HCT116 (cell line): ENCODE data around the gene BCL7A. TPM values are rescaled to one million over a fixed set of nuclear protein-coding genes. Genes with fewer than 3 reads are reported as not detected.

ENCODE experiments used
- ATAC-seq: fragments of 200-7000 bp; cut with Tn5 transposase; 2 replicates; pipeline ENCODE4 v1.9.1; 2020; ENCODE audit warnings: mild to moderate bottlenecking, moderate library complexity
- BruUV-seq: library from RNA; stranded (reverse); fragments of 400-500 nt; replicated peaks from 2 replicates; lab custom pipeline; 2021; lab: Mats Ljungman, UMichigan
- CTCF ChIA-PET: fragments of 300-600 bp; sonication (Branson Sonifier 250); formaldehyde crosslinking; loops from one replicate; lab custom pipeline; 2021; ENCODE audit warnings: antibody characterized with exemption; lab: Charles Lee
- POLR2A ChIA-PET: fragments of 300-600, 350-600 bp; sonication (Branson Sonifier 250); formaldehyde crosslinking; loops from one replicate; lab custom pipeline; 2021; ENCODE audit warnings: antibody characterized with exemption; lab: Charles Lee
- RAD21 ChIA-PET, 2 experiments: fragments of 300-600 bp; sonication (Branson Sonifier 250); formaldehyde crosslinking; loops; one replicate each; lab custom pipeline; 2023; ENCODE audit warnings: low total read pairs in 2 of 2; ENCODE audit not compliant: uncharacterized antibody in 2 of 2, unreplicated experiment in 2 of 2, low non-redundant PET in 1 of 2; lab: Charles Lee
- DNase-seq: peaks from one replicate; pipeline ENCODE4 v3.0.0-alpha.2; 2010; ENCODE audit warnings: low read depth, low spot score
- H2AFZ ChIP-seq: fragments of 200-600 bp; shearing (Covaris generic), sonication (generic); 2 replicates; pipeline ENCODE4 v1.6.1; 2017; ENCODE audit warnings: low read depth, mixed run types, mixed read lengths, antibody characterized with exemption, low read length; ENCODE audit not compliant: poor library complexity, severe bottlenecking
- H3K27ac ChIP-seq: 2 replicates; pipeline ENCODE4 v1.5.1; 2012; ENCODE audit warnings: low read depth, low read length
- H3K27me3 ChIP-seq: fragments of 200-600 bp; sonication (generic); 2 replicates; pipeline ENCODE4 v1.6.1; 2016; ENCODE audit warnings: mixed run types, low read length, mixed read lengths; ENCODE audit not compliant: insufficient read depth
- H3K36me3 ChIP-seq, 2 experiments: fragments of 200-500 bp in 1 of 2; fragments of 200-600 bp in 1 of 2; sonication (Bioruptor generic) in 1 of 2; sonication (generic) in 1 of 2; 2 replicates each; pipeline versions ENCODE4 v1.5.1 to v1.6.1; 2014 to 2016; ENCODE audit warnings: low read length in 2 of 2, inconsistent platforms in 1 of 2, mixed read lengths in 1 of 2, mixed run types in 1 of 2; ENCODE audit not compliant: insufficient read depth in 2 of 2, control insufficient read depth in 1 of 2
- H3K4me1 ChIP-seq, 2 experiments: fragments of 200-600 bp in 1 of 2; sonication (generic) in 1 of 2; 2 replicates each; pipeline versions ENCODE4 v1.5.1 to v1.6.1; 2012 to 2017; ENCODE audit warnings: low read length in 2 of 2, inconsistent platforms in 1 of 2, mild to moderate bottlenecking in 1 of 2, mixed read lengths in 1 of 2, mixed run types in 1 of 2, moderate library complexity in 1 of 2; ENCODE audit not compliant: insufficient read depth in 2 of 2, control insufficient read depth in 1 of 2
- H3K4me2 ChIP-seq: fragments of 200-600 bp; sonication (generic); 2 replicates; pipeline ENCODE4 v1.6.1; 2017; ENCODE audit warnings: mixed run types, low read length, mixed read lengths
- H3K4me3 ChIP-seq, 2 experiments: fragments of 200-600 bp in 1 of 2; sonication (generic) in 1 of 2; replicated peaks in 1 of 2; 2 replicates each; pipeline ENCODE4 v1.5.1; 2011 to 2016; ENCODE audit warnings: low read length in 2 of 2, control low read depth in 1 of 2, low read depth in 1 of 2, mild to moderate bottlenecking in 1 of 2, mixed read lengths in 1 of 2, mixed run types in 1 of 2
- H3K79me2 ChIP-seq: fragments of 200-600 bp; sonication (generic); 2 replicates; pipeline ENCODE4 v1.6.1; 2017; ENCODE audit warnings: mild to moderate bottlenecking, mixed run types, low read length, moderate library complexity, mixed read lengths; ENCODE audit not compliant: insufficient read depth
- H3K9ac ChIP-seq: fragments of 200-600 bp; sonication (generic); 2 replicates; pipeline ENCODE4 v1.6.1; 2016; ENCODE audit warnings: low read length, mixed read lengths
- H3K9me2 ChIP-seq: fragments of 200-600 bp; sonication (generic), shearing (Covaris generic); 2 replicates; pipeline ENCODE4 v1.6.1; 2017; ENCODE audit warnings: mixed run types, mild to moderate bottlenecking, moderate library complexity; ENCODE audit not compliant: insufficient read depth
- H3K9me3 ChIP-seq, 2 experiments: fragments of 200-500 bp in 1 of 2; fragments of 200-600 bp in 1 of 2; sonication (Bioruptor generic) in 1 of 2; sonication (generic) in 1 of 2; 2 replicates each; pipeline ENCODE4 v1.6.1; 2014 to 2017; ENCODE audit warnings: low read length in 2 of 2, mixed read lengths in 2 of 2, inconsistent platforms in 1 of 2, low read depth in 1 of 2, mild to moderate bottlenecking in 1 of 2, mixed run types in 1 of 2, moderate library complexity in 1 of 2; ENCODE audit not compliant: control insufficient read depth in 1 of 2, insufficient read depth in 1 of 2
- H4K20me1 ChIP-seq: fragments of 200-600 bp; sonication (generic), shearing (Covaris generic); 2 replicates; pipeline ENCODE4 v1.6.1; 2017; ENCODE audit warnings: mixed run types, mild to moderate bottlenecking, moderate library complexity; ENCODE audit not compliant: insufficient read depth
- CBX3 ChIP-seq: IDR thresholded peaks from 2 replicates; pipeline ENCODE4 v1.6.1; 2012; ENCODE audit warnings: low read depth
- CEBPB ChIP-seq: IDR thresholded peaks from 2 replicates; pipeline ENCODE4 v1.6.1; 2012; ENCODE audit warnings: low read depth
- CTCF ChIP-seq, 3 experiments: fragments of 200-600 bp in 1 of 3; sonication (generic) in 1 of 3; IDR thresholded peaks in 2 of 3; conservative IDR thresholded peaks in 1 of 3; 2 replicates each; pipeline ENCODE4 v1.5.1; 2012 to 2017; ENCODE audit warnings: low read depth in 2 of 3, low read length in 2 of 3, antibody characterized with exemption in 1 of 3, borderline replicate concordance in 1 of 3, control low read depth in 1 of 3, mild to moderate bottlenecking in 1 of 3, mixed read lengths in 1 of 3, mixed run types in 1 of 3, moderate library complexity in 1 of 3; ENCODE audit not compliant: insufficient read depth in 1 of 3
- EGR1 ChIP-seq: IDR thresholded peaks from 2 replicates; pipeline ENCODE4 v1.6.1; 2012; ENCODE audit warnings: low read depth
- EZH2phosphoT487 ChIP-seq: fragments of 200-600 bp; IDR thresholded peaks from 2 replicates; pipeline ENCODE4 v1.6.1; 2018; ENCODE audit warnings: antibody characterized with exemption, borderline replicate concordance
- FOSL1 ChIP-seq: IDR thresholded peaks from 2 replicates; pipeline ENCODE4 v1.6.1; 2012; ENCODE audit warnings: low read depth
- JUND ChIP-seq: IDR thresholded peaks from 2 replicates; pipeline ENCODE4 v1.6.1; 2012
- POLR2A ChIP-seq: IDR thresholded peaks from 2 replicates; pipeline ENCODE4 v1.7.0; 2011; ENCODE audit warnings: borderline replicate concordance; ENCODE audit not compliant: insufficient read depth, insufficient read length; ENCODE audit errors: extremely low read depth
- POLR2AphosphoS5 ChIP-seq: IDR thresholded peaks from 2 replicates; pipeline ENCODE4 v1.6.1; 2011; ENCODE audit warnings: mild to moderate bottlenecking, low read depth, low read length, moderate library complexity
- RAD21 ChIP-seq: IDR thresholded peaks from 2 replicates; pipeline ENCODE4 v1.6.1; 2012; ENCODE audit warnings: low read depth, mild to moderate bottlenecking
- SIN3A ChIP-seq: IDR thresholded peaks from 2 replicates; pipeline ENCODE4 v1.6.1; 2012; ENCODE audit warnings: low read depth
- SP1 ChIP-seq: IDR thresholded peaks from 2 replicates; pipeline ENCODE4 v1.6.1; 2012; ENCODE audit warnings: low read depth
- TCF7L2 ChIP-seq: IDR thresholded peaks from 2 replicates; pipeline ENCODE4 v1.7.0; 2011; ENCODE audit warnings: borderline replicate concordance, inconsistent platforms; ENCODE audit not compliant: insufficient read depth, insufficient read length; ENCODE audit errors: extremely low read depth
- ZFX ChIP-seq: fragments of 450-650 bp; IDR thresholded peaks from 2 replicates; pipeline ENCODE4 v1.6.1; 2017
- ZNF274 ChIP-seq: fragments of 200-500 bp; sonication (Bioruptor generic); IDR thresholded peaks from 2 replicates; pipeline ENCODE4 v1.6.1; 2014; ENCODE audit warnings: mild to moderate bottlenecking, low read depth, low read length, inconsistent platforms
- intact Hi-C: fragments of 100-400 bp; cut with micrococcal nuclease; formaldehyde crosslinking; loops from 2 replicates; pipeline ENCODE4 v1.10.0; 2022
- total RNA-seq: library from RNA; stranded (reverse); gene quantifications from one replicate; pipeline ENCODE4 v1.2.1, GENCODE V29; 2021; ENCODE audit not compliant: unreplicated experiment
- TF ChIP-seq, protein P1 (sequence below): IDR thresholded peaks from 2 replicates; pipeline ENCODE4 v1.6.1; 2012
- TF ChIP-seq, protein P2 (sequence below): IDR thresholded peaks from 2 replicates; pipeline ENCODE4 v1.6.1; 2012; ENCODE audit warnings: low read depth
- TF ChIP-seq, protein P3 (sequence below): IDR thresholded peaks from 2 replicates; pipeline ENCODE4 v1.6.1; 2011; ENCODE audit warnings: mild to moderate bottlenecking, low read length, moderate library complexity; ENCODE audit not compliant: insufficient replicate concordance; ENCODE audit errors: extremely low read depth

The BCL7A gene
- total RNA-seq, 1 experiment from 2014 or later: 14.2 TPM

DNA sequence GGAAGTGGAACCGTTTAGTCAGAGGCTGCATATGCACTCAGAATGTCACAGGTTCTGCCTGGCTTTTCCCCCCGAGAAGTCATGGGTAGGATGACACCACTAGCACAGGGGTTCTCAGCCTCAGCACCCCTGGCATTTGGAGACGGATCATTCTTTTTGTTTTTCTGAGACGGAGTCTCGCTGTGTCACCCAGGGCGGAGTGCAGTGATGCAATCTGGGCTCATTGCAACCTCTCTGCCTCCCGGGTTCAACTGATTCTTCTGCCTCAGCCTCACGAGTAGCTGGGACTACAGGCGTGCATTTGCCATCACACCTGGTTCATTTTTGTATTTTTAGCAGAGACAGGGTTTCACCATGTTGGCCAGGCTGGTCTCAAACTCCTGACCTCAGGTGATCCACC lies 28.1 kb downstream of the BCL7A start:
- H3K27me3 ChIP-seq: no peaks in the 10 kb centered on the region
- ChIA-PET RAD21 (no interaction called here), CTCF (interaction anchor here (1.3 kb wide), 1 partner anchor 74 kb away, joined by 3 read pairs; no protein-coding TSS in a partner anchor), POLR2A (no interaction called here)
- H3K9me2 ChIP-seq: no peaks in the 10 kb centered on the region
- H3K4me3 ChIP-seq: no peak overlapping the region
- peaks cover 3 to 4% of the 10 kb centered on the region in 2 experiments; a peak in 2 of 4 replicates for H3K36me3 ChIP-seq
- no peak overlapping the region for H2AFZ ChIP-seq
- no peak overlapping the region for H3K9ac ChIP-seq
- peaks cover 0 to 6% of the 10 kb centered on the region in 2 experiments; a peak in 1 of 4 replicates for H3K4me1 ChIP-seq
- no peaks in the 10 kb centered on the region for H4K20me1 ChIP-seq
- no TSS peak for BruUV-seq
- no peak for DNase-seq
- TF ChIP-seq POLR2AphosphoS5 (no peak), EGR1 (no peak), CBX3 (no peak), CTCF (IDR thresholded peaks at IDR 0.05 in 2 of 3, conservative IDR thresholded peaks at IDR 0.05 in 1 of 3; ENCODE audit: borderline replicate concordance in 1 of 3, insufficient read depth in 1 of 3, low read depth in 2 of 3, low read length in 2 of 3) (no peak), ZNF274 (no peak), ZFX (no peak), SP1 (no peak), TCF7L2 (no peak), SIN3A (no peak), JUND (no peak), RAD21 (no peak), CEBPB (no peak), FOSL1 (no peak), EZH2phosphoT487 (no peak), POLR2A (no peak)
- TF ChIP-seq, protein P1, sequence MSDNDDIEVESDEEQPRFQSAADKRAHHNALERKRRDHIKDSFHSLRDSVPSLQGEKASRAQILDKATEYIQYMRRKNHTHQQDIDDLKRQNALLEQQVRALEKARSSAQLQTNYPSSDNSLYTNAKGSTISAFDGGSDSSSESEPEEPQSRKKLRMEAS: no peak
- TF ChIP-seq, protein P2, sequence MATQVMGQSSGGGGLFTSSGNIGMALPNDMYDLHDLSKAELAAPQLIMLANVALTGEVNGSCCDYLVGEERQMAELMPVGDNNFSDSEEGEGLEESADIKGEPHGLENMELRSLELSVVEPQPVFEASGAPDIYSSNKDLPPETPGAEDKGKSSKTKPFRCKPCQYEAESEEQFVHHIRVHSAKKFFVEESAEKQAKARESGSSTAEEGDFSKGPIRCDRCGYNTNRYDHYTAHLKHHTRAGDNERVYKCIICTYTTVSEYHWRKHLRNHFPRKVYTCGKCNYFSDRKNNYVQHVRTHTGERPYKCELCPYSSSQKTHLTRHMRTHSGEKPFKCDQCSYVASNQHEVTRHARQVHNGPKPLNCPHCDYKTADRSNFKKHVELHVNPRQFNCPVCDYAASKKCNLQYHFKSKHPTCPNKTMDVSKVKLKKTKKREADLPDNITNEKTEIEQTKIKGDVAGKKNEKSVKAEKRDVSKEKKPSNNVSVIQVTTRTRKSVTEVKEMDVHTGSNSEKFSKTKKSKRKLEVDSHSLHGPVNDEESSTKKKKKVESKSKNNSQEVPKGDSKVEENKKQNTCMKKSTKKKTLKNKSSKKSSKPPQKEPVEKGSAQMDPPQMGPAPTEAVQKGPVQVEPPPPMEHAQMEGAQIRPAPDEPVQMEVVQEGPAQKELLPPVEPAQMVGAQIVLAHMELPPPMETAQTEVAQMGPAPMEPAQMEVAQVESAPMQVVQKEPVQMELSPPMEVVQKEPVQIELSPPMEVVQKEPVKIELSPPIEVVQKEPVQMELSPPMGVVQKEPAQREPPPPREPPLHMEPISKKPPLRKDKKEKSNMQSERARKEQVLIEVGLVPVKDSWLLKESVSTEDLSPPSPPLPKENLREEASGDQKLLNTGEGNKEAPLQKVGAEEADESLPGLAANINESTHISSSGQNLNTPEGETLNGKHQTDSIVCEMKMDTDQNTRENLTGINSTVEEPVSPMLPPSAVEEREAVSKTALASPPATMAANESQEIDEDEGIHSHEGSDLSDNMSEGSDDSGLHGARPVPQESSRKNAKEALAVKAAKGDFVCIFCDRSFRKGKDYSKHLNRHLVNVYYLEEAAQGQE: no peak
- TF ChIP-seq, protein P3, sequence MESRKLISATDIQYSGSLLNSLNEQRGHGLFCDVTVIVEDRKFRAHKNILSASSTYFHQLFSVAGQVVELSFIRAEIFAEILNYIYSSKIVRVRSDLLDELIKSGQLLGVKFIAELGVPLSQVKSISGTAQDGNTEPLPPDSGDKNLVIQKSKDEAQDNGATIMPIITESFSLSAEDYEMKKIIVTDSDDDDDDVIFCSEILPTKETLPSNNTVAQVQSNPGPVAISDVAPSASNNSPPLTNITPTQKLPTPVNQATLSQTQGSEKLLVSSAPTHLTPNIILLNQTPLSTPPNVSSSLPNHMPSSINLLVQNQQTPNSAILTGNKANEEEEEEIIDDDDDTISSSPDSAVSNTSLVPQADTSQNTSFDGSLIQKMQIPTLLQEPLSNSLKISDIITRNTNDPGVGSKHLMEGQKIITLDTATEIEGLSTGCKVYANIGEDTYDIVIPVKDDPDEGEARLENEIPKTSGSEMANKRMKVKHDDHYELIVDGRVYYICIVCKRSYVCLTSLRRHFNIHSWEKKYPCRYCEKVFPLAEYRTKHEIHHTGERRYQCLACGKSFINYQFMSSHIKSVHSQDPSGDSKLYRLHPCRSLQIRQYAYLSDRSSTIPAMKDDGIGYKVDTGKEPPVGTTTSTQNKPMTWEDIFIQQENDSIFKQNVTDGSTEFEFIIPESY: no peak
- H3K79me2 ChIP-seq: no peaks in the 10 kb centered on the region
- no peak overlapping the region for H3K27ac ChIP-seq
- no peaks in the 10 kb centered on the region for H3K9me3 ChIP-seq
- intact Hi-C loops: no loop called here
- H3K4me2 ChIP-seq: no peak overlapping the region
- ATAC-seq: no peak
